Measurements from ENCODE around the gene DNAJC10. TPM values are rescaled to one million over a fixed set of nuclear protein-coding genes. Genes with fewer than 3 reads are reported as not detected.

The DNAJC10 gene
- polyA plus RNA-seq, 1 donor (not counting 4 experiments of a cell fraction or from before 2014, with no cell fraction given), result 92.6 TPM

DNA sequence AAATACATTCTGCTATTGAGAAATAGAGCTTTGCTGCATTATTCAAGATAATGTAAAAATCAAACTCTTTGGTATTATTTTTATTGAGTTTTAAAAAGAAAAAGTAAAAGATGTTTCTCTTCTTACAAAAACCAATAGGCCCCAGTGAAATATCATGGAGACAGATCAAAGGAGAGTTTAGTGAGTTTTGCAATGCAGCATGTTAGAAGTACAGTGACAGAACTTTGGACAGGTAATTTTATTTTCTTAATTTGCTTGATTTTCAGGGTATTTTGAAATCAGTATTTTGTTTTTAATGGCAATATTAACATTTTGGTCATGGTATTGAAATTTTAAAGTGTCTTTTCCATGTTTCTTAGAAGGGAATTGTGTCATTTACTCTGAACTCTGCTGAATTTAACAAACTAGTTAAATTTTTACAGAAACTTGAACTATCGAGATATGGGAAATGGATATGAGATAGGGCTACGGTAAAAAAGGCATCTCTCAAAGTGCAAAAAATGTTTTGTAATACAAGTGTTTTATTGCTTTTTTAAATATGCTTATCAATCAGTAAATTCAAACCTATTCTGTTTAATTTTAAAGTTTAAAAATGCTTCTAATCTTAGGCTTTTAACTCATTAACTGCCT lies 13.8 kb downstream of the DNAJC10 start:
- no peaks in the 10 kb centered on the region for H3K9me1 ChIP-seq (ENCODE audit: control insufficient read depth, extremely low read depth, insufficient read depth, low read length)
- no peak overlapping the region for H3K27ac ChIP-seq (ENCODE audit: control insufficient read depth, insufficient read depth, low read length)
- no peaks in the 10 kb centered on the region for H4K20me1 ChIP-seq (ENCODE audit: control insufficient read depth, extremely low read depth, insufficient read depth, low read length)
- H3K4me2 ChIP-seq (ENCODE audit: control insufficient read depth, extremely low read depth, insufficient read depth, low read depth, low read length), result no peak overlapping the region
- peaks cover 5 to 17% of the 10 kb centered on the region in 2 experiments for H3K36me3 ChIP-seq (ENCODE audit: control insufficient read depth in 2 of 2, extremely low read depth in 1 of 2, insufficient read depth in 2 of 2, low read length in 2 of 2)
- H3K79me2 ChIP-seq (ENCODE audit: control insufficient read depth, insufficient read depth, low read length), result peaks cover 1% of the 10 kb centered on the region
- DNase-seq (ENCODE audit: low read depth, low spot score), result no peak
- no peak for FAIRE-seq
- H3K27me3 ChIP-seq (ENCODE audit: control insufficient read depth, extremely low read depth, insufficient read depth, low read length), result no peaks in the 10 kb centered on the region
- H3K9me3 ChIP-seq (ENCODE audit: control insufficient read depth, low read depth, low read length), result no peaks in the 10 kb centered on the region
- dilution Hi-C loops (cut with MboI; ENCODE audit: extremely low pct_ligation_motif_present, low sequenced_read_pairs), result no loop called here
- H3K4me1 ChIP-seq (ENCODE audit: control insufficient read depth, extremely low read depth, insufficient read depth, low read length), result no peaks in the 10 kb centered on the region
- H3K4me3 ChIP-seq (ENCODE audit: control insufficient read depth in 2 of 3, extremely low read depth in 1 of 3, insufficient read depth in 2 of 3, low read depth in 1 of 3, low read length in 3 of 3), result no peak overlapping the region
- TF ChIP-seq, protein P1, sequence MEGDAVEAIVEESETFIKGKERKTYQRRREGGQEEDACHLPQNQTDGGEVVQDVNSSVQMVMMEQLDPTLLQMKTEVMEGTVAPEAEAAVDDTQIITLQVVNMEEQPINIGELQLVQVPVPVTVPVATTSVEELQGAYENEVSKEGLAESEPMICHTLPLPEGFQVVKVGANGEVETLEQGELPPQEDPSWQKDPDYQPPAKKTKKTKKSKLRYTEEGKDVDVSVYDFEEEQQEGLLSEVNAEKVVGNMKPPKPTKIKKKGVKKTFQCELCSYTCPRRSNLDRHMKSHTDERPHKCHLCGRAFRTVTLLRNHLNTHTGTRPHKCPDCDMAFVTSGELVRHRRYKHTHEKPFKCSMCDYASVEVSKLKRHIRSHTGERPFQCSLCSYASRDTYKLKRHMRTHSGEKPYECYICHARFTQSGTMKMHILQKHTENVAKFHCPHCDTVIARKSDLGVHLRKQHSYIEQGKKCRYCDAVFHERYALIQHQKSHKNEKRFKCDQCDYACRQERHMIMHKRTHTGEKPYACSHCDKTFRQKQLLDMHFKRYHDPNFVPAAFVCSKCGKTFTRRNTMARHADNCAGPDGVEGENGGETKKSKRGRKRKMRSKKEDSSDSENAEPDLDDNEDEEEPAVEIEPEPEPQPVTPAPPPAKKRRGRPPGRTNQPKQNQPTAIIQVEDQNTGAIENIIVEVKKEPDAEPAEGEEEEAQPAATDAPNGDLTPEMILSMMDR (optimal IDR thresholded peaks at IDR 0.05 in 1 of 3, IDR thresholded peaks at IDR 0.05 in 1 of 3, conservative IDR thresholded peaks at IDR 0.05 in 1 of 3; ENCODE audit: extremely low read depth in 1 of 3, insufficient read depth in 2 of 3, low read length in 3 of 3), result no peak
- TF ChIP-seq EZH2 (IDR thresholded peaks at IDR 0.05; ENCODE audit: low read length), result no peak
- H2AFZ ChIP-seq (ENCODE audit: control insufficient read depth, low read length), result no peak overlapping the region
- no peak overlapping the region for H3K9ac ChIP-seq (ENCODE audit: control insufficient read depth, extremely low read depth, insufficient read depth, low read length)

DNA sequence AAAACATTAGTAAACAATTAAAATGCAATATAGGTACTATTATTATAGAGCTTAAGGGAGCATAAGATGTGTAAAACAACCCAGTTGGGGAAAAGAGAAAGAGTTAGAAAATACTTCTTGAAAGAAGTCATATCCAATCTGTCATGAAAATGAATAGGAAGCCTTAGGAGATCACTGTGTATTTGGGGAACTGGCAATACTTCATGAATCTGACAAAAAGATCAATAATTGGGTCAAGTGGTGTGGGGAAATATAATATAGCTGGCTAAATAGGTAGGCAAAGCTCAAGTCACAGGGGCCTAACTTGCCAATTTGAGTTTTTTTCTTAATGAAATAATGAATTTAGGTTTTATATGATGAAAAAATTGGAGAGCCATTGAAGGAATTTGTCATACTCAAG lies 14.4 kb downstream of the DNAJC10 start:
- FAIRE-seq, result no peak
- Histone ChIP-seq H3K4me3 (ENCODE audit: control insufficient read depth in 2 of 3, extremely low read depth in 1 of 3, insufficient read depth in 2 of 3, low read depth in 1 of 3, low read length in 3 of 3) (no peak overlapping the region), H3K27ac (ENCODE audit: control insufficient read depth, insufficient read depth, low read length) (no peak overlapping the region), H3K9me3 (ENCODE audit: control insufficient read depth, low read depth, low read length) (no peaks in the 10 kb centered on the region), H3K4me1 (ENCODE audit: control insufficient read depth, extremely low read depth, insufficient read depth, low read length) (no peaks in the 10 kb centered on the region), H3K27me3 (ENCODE audit: control insufficient read depth, extremely low read depth, insufficient read depth, low read length) (no peaks in the 10 kb centered on the region), H3K4me2 (ENCODE audit: control insufficient read depth, extremely low read depth, insufficient read depth, low read depth, low read length) (no peak overlapping the region), H3K9me1 (ENCODE audit: control insufficient read depth, extremely low read depth, insufficient read depth, low read length) (no peaks in the 10 kb centered on the region), H3K9ac (ENCODE audit: control insufficient read depth, extremely low read depth, insufficient read depth, low read length) (no peak overlapping the region), H3K79me2 (ENCODE audit: control insufficient read depth, insufficient read depth, low read length) (peaks cover 1% of the 10 kb centered on the region), H4K20me1 (ENCODE audit: control insufficient read depth, extremely low read depth, insufficient read depth, low read length) (no peaks in the 10 kb centered on the region), H2AFZ (ENCODE audit: control insufficient read depth, low read length) (no peak overlapping the region), H3K36me3 (ENCODE audit: control insufficient read depth in 2 of 2, extremely low read depth in 1 of 2, insufficient read depth in 2 of 2, low read length in 2 of 2) (peaks cover 5 to 17% of the 10 kb centered on the region in 2 experiments)
- TF ChIP-seq, protein P1 (optimal IDR thresholded peaks at IDR 0.05 in 1 of 3, IDR thresholded peaks at IDR 0.05 in 1 of 3, conservative IDR thresholded peaks at IDR 0.05 in 1 of 3; ENCODE audit: extremely low read depth in 1 of 3, insufficient read depth in 2 of 3, low read length in 3 of 3), result no peak
- TF ChIP-seq EZH2 (IDR thresholded peaks at IDR 0.05; ENCODE audit: low read length), result no peak
- no peak for DNase-seq (ENCODE audit: low read depth, low spot score)
- dilution Hi-C loops (cut with MboI; ENCODE audit: extremely low pct_ligation_motif_present, low sequenced_read_pairs), result no loop called here
